Astrocyte (in vitro differentiated cells and primary cell): ENCODE measurements around the gene TMEM37.

Experiments
- CTCF ChIP-seq: IDR thresholded peaks from 2 replicates; pipeline ENCODE4 v1.5.1; 2011; ENCODE audit warnings: low read depth, mild to moderate bottlenecking, inconsistent platforms, low read length, moderate library complexity; ENCODE audit not compliant: insufficient read depth
- EZH2 ChIP-seq: IDR thresholded peaks from 2 replicates; pipeline ENCODE4 v1.6.1; 2012; ENCODE audit warnings: mild to moderate bottlenecking, low read length, inconsistent platforms; ENCODE audit not compliant: insufficient read depth

GRCh38 chr2:119441376-119442225 lies 9.9 kb downstream of the TMEM37 start:
- TF ChIP-seq CTCF (no peak), EZH2 (no peak)
